Fibroblast of pulmonary artery (primary cell): Measurements from ENCODE around the gene NAV3.
A peak's percentile ranks its signal among the peaks of the same experiment; 100 is the strongest.

Source experiments
- DNase-seq: peaks from one replicate; pipeline ENCODE4 v3.0.0-alpha.2; 2010; ENCODE audit warnings: low read depth
- H3K4me3 ChIP-seq: replicated peaks from 2 replicates; pipeline ENCODE4 v1.5.1; 2011; ENCODE audit warnings: low read depth, mild to moderate bottlenecking, control low read depth, low read length, moderate library complexity
- TF ChIP-seq, protein P1 (sequence below): IDR thresholded peaks from 2 replicates; pipeline ENCODE4 v1.5.1; 2011; ENCODE audit warnings: mild to moderate bottlenecking, control low read depth, low read length, inconsistent platforms; ENCODE audit errors: missing control alignments

The NAV3 gene, protein sequence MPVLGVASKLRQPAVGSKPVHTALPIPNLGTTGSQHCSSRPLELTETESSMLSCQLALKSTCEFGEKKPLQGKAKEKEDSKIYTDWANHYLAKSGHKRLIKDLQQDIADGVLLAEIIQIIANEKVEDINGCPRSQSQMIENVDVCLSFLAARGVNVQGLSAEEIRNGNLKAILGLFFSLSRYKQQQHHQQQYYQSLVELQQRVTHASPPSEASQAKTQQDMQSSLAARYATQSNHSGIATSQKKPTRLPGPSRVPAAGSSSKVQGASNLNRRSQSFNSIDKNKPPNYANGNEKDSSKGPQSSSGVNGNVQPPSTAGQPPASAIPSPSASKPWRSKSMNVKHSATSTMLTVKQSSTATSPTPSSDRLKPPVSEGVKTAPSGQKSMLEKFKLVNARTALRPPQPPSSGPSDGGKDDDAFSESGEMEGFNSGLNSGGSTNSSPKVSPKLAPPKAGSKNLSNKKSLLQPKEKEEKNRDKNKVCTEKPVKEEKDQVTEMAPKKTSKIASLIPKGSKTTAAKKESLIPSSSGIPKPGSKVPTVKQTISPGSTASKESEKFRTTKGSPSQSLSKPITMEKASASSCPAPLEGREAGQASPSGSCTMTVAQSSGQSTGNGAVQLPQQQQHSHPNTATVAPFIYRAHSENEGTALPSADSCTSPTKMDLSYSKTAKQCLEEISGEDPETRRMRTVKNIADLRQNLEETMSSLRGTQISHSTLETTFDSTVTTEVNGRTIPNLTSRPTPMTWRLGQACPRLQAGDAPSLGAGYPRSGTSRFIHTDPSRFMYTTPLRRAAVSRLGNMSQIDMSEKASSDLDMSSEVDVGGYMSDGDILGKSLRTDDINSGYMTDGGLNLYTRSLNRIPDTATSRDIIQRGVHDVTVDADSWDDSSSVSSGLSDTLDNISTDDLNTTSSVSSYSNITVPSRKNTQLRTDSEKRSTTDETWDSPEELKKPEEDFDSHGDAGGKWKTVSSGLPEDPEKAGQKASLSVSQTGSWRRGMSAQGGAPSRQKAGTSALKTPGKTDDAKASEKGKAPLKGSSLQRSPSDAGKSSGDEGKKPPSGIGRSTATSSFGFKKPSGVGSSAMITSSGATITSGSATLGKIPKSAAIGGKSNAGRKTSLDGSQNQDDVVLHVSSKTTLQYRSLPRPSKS (N-terminal part only)

DNA sequence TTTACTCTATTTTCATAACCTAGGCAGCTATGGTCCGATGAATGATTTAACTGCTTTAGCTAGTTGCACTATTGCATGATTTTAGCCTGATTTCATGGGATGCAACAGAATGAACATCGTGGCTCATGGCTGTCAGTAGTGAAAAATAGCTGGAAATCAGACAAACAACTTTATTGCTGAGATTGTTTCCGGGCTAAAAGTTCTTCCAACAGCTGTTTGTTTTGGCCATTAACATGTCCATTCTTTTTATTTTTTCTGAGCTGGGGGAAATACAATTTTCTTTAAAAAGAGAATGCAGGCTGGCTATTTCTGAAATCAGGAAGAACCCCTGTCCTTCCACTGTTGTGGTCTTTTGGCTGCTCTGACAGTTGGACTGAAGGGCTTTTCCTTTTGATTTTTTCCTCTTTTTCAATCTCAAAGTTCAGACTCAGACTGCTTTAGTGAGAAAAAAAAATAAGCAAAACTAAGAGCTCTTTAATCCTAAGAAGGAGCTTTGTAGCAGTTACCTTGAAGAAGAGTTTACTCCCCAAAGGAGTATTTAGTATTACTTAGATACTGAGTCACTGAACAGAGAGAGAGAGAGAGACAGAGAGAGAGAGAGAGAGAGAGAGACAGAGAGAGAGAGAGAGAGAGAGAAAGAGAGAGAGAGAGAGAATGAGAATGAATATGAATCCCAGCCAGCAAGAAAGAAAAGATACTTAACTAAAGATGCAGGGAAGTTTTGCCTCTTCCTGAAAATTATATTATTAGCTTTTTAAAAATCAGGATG lies at the start of gene NAV3:
TSS of gene NAV3 (plus strand) at position 312 of the 769 bp plus-strand sequence. CDS start 568 bp downstream, outside the sequence.
- DNase-seq = peak; percentile 75
- no peak within 1 kb of the TSS for H3K4me3 ChIP-seq
- TF ChIP-seq, protein P1, sequence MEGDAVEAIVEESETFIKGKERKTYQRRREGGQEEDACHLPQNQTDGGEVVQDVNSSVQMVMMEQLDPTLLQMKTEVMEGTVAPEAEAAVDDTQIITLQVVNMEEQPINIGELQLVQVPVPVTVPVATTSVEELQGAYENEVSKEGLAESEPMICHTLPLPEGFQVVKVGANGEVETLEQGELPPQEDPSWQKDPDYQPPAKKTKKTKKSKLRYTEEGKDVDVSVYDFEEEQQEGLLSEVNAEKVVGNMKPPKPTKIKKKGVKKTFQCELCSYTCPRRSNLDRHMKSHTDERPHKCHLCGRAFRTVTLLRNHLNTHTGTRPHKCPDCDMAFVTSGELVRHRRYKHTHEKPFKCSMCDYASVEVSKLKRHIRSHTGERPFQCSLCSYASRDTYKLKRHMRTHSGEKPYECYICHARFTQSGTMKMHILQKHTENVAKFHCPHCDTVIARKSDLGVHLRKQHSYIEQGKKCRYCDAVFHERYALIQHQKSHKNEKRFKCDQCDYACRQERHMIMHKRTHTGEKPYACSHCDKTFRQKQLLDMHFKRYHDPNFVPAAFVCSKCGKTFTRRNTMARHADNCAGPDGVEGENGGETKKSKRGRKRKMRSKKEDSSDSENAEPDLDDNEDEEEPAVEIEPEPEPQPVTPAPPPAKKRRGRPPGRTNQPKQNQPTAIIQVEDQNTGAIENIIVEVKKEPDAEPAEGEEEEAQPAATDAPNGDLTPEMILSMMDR = no peak

DNA sequence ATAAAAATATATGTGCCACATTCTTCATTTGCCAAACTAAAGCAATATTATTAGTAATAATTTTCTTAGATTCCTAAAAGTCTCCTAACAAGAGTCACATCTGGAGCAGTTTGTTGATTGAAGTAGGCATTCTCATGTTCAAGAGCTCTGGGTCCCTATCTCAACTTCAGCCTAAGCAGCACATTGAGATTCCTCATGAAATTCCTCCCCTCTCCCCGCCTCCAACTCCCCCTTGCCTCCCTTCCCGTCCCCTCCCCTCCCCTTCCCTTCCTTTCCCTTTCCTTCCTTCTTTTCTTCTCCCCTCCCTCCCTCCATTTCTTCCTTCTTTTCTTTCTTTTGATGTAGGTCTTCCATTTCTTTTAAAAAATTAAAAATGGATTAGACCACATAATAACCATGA lies 48.7 kb upstream of the NAV3 start:
- TF ChIP-seq, protein P1 = no peak
- H3K4me3 ChIP-seq = no peak overlapping the region
- no peak for DNase-seq

DNA sequence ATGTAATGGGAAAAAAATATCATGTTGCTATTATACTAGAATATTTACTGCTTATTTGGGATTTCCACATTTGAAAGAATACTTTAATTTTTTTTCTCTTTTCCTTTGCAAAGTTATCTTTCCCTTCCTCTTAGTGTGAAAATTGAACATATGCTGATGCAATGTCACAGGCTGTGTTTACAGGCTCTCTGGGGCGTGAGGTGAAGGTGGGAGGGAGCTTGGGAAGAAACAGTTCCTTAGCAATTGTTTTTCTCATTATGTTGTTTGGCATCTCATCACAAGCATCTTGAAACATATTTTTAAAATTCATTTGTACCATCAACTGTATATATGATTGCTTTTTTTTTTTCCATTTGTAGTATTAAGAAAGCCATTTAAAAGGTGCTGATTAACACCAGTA lies 47.9 kb upstream of the NAV3 start:
- no peak for DNase-seq
- no peak overlapping the region for H3K4me3 ChIP-seq
- TF ChIP-seq, protein P1 = no peak

DNA sequence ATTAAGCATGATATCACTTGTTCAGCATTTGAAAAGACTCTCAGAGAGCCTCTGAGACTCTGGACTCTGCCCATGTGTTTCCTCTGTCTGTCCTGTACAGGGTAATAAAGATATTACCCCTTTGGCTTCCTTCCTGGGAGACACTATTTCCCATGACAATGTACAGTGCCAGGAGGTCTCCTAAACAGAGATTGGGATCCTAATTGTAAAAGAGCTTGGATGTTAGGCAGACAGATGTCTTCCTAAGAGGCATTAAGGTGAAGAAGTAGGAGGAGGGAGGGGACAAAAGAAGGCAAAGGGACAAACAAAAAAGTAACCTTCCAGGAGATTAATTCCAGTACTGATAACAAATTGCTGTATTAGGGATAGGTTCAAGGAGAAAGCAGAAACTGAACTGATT lies 45.5 kb upstream of the NAV3 start:
- DNase-seq = no peak
- TF ChIP-seq, protein P1 = no peak
- no peak overlapping the region for H3K4me3 ChIP-seq

DNA sequence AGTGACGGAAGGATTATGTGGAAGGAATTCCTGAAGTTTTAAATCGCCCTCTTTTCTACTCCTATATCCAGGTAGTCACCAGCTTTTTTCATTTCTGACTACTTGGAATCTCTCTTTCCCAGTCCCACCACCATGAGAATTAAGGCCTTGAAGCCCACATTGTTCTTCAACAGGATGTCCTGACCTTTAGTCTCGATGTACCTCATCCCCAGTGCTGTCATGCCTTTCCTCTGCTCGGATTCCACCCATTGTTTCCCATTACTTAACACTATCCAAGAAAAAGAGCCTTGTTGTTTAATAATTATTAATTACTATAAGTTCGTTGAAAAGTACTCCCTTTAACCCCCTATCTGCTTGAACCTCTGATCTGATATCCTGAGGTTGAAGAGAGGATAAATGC lies 44.0 kb upstream of the NAV3 start:
- TF ChIP-seq, protein P1 = no peak
- no peak overlapping the region for H3K4me3 ChIP-seq
- no peak for DNase-seq
